DOHH2 (cell line): ENCODE results near the gene KDM6A.

ENCODE experiments used
- CTCF ChIP-seq: fragments of 200-600 bp; sonication (generic); IDR thresholded peaks from one replicate; pipeline ENCODE4 v1.5.1; 2014; ENCODE audit warnings: antibody characterized with exemption, mild to moderate bottlenecking, low read depth, low read length; ENCODE audit not compliant: poor library complexity, severe bottlenecking
- EZH2phosphoT487 ChIP-seq: fragments of 200-600 bp; sonication (generic); IDR thresholded peaks from 2 replicates; pipeline ENCODE4 v1.6.1; 2017; ENCODE audit warnings: borderline replicate concordance, mild to moderate bottlenecking, antibody characterized with exemption, low read length, moderate library complexity, mixed read lengths

GRCh38 chrX:44954562-44954961 lies 81.6 kb downstream of the KDM6A start:
- TF ChIP-seq CTCF (no peak), EZH2phosphoT487 (no peak)
